Measurements from ENCODE around the gene ACVR2B.
A peak's percentile ranks its signal among the peaks of the same experiment; 100 is the strongest.
"Not testable (repeated sequence)": the region's sequence is repeated elsewhere in the genome, so short reads cannot be mapped to it uniquely, and the experiment has no call there.

The ACVR2B gene

GRCh38 chr3:38453075-38453912, at the start of gene ACVR2B:
TSS of gene ACVR2B (plus strand) at chr3:38453890. CDS start at chr3:38454323, 433 bp downstream.
- peak; percentile 82 for DNase-seq

- no peak for DNase-seq
Observed at GRCh38 chr3:38404286-38404685, 49.4 kb upstream of the ACVR2B start.

GRCh38 chr3:38411591-38411990, 42.1 kb upstream of the ACVR2B start:
- no peak for DNase-seq

- not testable (repeated sequence) for DNase-seq
Observed at GRCh38 chr3:38420758-38421157, 32.9 kb upstream of the ACVR2B start.

- no peak for DNase-seq
Observed at GRCh38 chr3:38421679-38422336, 31.9 kb upstream of the ACVR2B start.

- not testable (repeated sequence) for DNase-seq
Observed at GRCh38 chr3:38426798-38427426, 26.8 kb upstream of the ACVR2B start.

GRCh38 chr3:38432871-38433658, 20.6 kb upstream of the ACVR2B start:
- DNase-seq: not testable (repeated sequence)

- DNase-seq: not testable (repeated sequence)
Observed at GRCh38 chr3:38433661-38434060, 20.0 kb upstream of the ACVR2B start.

- not testable (repeated sequence) for DNase-seq
Observed at GRCh38 chr3:38438436-38439069, 15.1 kb upstream of the ACVR2B start.

GRCh38 chr3:38443205-38443604, 10.5 kb upstream of the ACVR2B start:
- DNase-seq: not testable (repeated sequence)

- DNase-seq: no peak
Observed at GRCh38 chr3:38446085-38446686, 7.5 kb upstream of the ACVR2B start.

GRCh38 chr3:38446812-38447211, 6.9 kb upstream of the ACVR2B start:
- no peak for DNase-seq

- no peak for DNase-seq
Observed at GRCh38 chr3:38450853-38451252, 2.8 kb upstream of the ACVR2B start.

- no peak for DNase-seq
Observed at GRCh38 chr3:38453913-38454177, 155 bp downstream of the ACVR2B start.

- DNase-seq: peak; percentile 53
Observed at GRCh38 chr3:38454178-38454883, 641 bp downstream of the ACVR2B start.

- peak; percentile 85 for DNase-seq
Observed at GRCh38 chr3:38454884-38455638, 1.4 kb downstream of the ACVR2B start.

GRCh38 chr3:38455639-38456430, 2.1 kb downstream of the ACVR2B start:
- no peak for DNase-seq

- no peak for DNase-seq
Observed at GRCh38 chr3:38457111-38458003, 3.7 kb downstream of the ACVR2B start.

All from NCI-H2029 (cell line).